Measurements from ENCODE around the gene ELAVL4.

DNA sequence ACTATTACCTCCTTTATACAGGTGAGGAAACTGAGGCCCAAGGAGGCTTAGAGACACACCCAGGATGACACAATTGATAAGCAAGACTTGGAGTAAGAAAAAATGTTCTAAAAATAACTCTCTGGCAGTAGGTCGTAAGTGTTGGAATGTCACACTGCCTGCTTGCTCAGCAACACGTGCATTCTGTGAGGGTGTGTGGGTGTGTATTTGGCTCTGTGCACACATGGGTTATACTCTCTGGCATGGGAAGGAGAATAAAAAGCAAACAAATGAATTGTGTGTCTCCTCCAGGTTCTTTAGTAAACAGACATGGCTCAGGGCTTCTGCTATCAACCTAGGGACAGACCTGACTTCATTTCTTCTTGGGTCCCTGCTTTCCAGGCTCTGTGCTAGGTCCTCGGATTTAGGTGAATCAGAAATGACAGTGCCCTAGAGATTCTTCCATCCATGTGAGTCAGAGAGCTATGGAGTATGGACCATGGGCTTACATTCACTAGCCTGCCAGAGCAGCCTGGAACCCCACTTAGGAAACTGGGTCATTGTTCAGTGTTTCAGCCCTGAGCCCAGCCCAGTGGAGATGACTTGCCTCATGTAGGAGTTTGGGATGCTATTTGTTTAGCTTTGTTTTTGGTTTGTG, 72.4 kb downstream of the ELAVL4 start:
- TF ChIP-seq, protein P1, sequence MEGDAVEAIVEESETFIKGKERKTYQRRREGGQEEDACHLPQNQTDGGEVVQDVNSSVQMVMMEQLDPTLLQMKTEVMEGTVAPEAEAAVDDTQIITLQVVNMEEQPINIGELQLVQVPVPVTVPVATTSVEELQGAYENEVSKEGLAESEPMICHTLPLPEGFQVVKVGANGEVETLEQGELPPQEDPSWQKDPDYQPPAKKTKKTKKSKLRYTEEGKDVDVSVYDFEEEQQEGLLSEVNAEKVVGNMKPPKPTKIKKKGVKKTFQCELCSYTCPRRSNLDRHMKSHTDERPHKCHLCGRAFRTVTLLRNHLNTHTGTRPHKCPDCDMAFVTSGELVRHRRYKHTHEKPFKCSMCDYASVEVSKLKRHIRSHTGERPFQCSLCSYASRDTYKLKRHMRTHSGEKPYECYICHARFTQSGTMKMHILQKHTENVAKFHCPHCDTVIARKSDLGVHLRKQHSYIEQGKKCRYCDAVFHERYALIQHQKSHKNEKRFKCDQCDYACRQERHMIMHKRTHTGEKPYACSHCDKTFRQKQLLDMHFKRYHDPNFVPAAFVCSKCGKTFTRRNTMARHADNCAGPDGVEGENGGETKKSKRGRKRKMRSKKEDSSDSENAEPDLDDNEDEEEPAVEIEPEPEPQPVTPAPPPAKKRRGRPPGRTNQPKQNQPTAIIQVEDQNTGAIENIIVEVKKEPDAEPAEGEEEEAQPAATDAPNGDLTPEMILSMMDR (IDR thresholded peaks at IDR 0.05) = no peak
- no peak for TF ChIP-seq POLR2A (IDR thresholded peaks at IDR 0.05)
- no peak for TF ChIP-seq EP300 (IDR thresholded peaks at IDR 0.05)

Measured in ovary (tissue), 3 donors.